HK-2 (cell line): Measurements from ENCODE around the gene SRCIN1.

Experiments used
- DNase-seq: peaks from one replicate; pipeline ENCODE4 v3.0.0-alpha.2; 2018; ENCODE audit not compliant: unreplicated experiment

SRCIN1 gene

DNA sequence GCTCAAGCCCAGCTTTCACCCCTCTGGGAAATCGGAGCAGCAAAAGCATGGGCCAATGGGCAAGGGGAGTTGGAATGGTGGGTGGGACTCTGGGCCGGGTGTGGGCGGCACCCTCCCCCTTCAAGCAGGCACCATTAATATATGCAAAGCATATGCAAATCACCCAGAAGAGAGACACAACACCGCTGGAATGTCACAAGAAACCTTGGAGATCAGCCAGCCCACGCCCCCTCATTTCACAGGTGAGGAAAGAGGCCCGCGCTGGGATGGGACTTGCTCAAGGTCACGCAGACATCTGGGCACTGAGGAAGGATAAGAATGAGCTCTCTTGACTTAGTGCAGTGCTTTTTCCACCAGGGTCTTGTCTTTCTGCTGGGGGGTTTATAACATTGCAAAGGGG, 4.8 kb downstream of the SRCIN1 start:
- no peak for DNase-seq

DNA sequence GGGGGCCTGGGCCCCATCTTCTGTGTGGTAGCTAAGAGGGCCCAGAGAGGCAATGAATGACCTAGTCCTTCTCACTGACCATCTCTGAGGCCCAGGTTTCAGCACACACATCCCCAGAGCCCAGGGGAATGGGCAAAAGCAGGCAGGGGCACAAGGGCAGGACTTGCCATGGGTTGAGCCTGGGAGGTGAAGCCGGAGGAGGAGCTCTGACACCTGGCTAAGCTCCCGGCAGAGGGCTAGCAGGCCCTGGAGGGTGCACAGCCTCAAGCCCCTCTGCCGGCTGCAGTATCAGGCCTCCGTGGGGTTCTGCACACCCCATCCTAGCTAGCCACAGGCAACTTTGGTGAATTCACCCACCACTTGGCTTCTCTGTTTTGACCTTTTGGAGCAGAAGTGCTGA, 5.3 kb downstream of the SRCIN1 start:
- DNase-seq, result no peak

DNA sequence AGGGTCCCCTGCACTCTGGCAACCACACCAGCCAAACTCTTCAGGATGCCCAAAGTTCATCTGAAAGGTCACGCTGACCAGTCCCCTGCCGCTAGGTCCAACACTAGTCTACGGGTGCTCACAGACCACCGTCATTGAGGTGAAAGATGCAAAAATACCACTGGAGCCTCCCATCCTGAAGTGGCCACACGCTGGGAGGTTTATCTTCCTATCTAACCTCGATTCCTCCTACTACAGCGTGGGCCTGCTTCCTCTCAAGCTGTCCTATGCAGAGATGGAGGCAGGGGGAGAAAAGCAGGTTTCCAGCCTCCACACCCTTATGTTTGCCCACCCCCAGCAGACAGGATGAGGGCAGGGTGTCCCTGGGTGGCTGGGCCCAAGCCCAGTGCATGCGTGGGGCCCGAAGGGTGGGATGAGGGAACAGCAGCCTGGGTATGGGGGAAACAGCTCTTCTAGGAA, 6.3 kb downstream of the SRCIN1 start:
- no peak for DNase-seq

DNA sequence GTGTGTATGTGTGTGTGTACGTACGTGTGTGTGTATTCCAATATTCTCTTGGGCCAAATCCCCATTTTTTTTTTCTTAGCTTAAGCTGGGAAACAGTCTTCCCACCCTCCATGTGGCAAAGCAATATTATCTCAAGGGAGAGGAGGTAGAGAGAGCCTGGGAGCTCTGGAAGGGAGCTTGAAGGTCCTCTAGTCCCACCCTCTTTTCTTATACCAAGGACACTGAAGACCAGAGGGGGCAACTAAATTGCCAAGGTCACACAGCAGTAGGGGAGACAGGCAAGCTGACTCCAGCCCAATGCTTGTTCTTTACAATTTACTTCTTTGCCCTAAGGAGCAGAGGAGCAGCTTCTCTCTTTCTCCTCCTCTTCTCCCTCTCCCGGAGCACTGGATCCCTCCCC, 6.8 kb downstream of the SRCIN1 start:
- DNase-seq, result no peak

GRCh38 chr17:38598536-38598935, 7.2 kb downstream of the SRCIN1 start:
- peak; percentile 60 for DNase-seq

DNA sequence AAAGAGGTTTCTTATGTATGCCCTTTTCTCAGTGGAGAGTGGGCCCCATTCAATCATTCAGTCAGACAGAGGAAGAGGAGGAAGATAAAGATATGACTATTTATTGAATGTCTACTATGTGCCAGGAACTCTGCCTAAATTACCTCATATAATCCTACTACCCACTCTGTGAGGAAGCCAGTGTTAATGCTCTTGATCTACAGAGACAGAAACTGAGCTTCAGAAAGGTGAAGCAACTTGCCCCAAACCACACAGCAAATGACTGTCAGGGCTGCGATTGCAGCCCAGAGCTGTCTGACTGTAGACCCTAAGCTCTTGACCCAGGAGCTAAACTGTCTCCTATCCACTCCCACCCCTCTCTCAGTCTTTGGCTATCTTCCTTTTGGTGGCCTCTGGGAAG, 8.4 kb downstream of the SRCIN1 start:
- DNase-seq, result no peak

DNA sequence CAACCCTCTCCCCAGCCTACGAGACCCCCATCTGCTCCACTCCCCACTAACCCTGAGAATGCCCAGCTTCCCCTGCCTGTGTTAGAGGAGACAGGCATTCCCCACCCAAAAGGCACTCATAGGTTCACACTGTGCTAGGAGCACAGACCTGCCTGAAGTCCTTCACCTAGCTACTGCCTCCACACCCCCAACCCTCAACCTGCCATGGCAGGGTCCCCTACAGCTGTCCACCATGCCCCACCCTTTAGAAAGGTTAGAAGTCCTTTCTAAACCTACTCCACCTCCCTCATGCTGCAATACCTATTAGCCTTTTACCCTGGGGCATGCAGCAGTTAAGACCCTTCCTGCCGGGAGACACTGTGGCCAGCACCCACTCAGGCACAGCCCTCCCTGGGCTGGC, 9.1 kb downstream of the SRCIN1 start:
- no peak for DNase-seq

DNA sequence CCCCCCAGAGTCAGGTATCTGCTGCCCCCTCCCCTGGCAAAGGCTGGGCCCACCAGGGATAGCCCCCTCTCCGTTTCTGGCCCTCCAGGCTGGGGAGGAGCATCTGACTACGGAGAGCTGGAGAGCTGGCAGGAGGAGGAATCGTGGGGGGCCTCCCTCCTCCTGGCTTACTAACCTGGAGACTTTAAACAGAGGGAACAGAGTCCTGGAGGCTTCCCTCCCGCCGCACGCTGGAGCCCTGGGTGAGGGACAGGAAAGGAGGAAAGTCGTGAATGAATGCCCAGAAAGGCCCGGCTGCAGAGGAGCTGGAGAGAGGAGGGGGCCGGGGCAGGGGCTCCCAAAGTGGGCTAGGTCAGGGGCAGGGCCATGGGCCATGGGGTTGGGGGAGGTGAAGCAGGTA, 9.9 kb downstream of the SRCIN1 start:
- DNase-seq, result no peak

DNA sequence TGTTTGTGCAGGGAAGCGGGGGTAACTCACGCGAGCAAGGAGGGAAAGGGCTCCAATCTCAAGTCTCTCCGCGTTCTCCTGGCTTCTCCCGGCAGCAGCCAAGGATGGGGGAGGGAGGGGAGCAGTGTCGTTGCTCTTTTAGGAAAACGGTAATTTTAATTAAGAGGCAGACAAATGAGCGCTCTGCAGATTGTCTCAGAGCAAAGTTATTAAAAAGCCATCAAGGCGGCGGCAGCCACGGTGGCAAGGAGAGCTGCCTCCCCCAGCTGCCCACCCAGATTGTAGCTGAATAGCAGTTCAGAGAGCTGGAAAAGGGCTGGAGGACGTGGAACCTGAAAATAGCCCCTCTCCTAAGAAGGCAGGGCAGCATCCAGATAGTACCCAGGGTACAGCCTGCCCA, 11.6 kb downstream of the SRCIN1 start:
- DNase-seq, result no peak

- no peak for DNase-seq
Observed at GRCh38 chr17:38592487-38592886, 13.3 kb downstream of the SRCIN1 start.

DNA sequence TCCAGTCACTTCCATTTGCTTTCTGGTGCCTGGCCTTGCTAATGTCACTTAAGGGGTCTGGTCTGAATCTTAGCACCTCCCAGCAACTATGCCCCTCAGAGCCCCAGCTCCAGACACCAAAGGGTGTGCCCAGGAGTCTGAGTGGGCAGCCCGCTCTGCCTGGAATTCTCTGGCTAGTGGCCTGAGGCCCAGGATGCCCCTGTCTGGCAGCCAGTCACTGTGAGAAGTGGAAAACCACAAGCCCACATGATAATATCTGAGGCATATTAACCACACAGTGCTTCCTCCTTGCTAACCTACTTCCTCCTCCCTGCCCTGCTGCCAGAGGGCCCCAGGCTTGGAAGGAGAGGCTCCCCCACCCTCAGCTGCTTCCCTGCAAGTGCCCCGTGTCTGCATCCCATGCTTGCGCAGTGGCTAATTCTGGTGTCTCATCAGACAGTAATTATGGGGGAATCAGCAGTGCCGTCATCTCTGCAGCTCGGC, 14.0 kb downstream of the SRCIN1 start:
- peak; percentile 59 for DNase-seq

DNA sequence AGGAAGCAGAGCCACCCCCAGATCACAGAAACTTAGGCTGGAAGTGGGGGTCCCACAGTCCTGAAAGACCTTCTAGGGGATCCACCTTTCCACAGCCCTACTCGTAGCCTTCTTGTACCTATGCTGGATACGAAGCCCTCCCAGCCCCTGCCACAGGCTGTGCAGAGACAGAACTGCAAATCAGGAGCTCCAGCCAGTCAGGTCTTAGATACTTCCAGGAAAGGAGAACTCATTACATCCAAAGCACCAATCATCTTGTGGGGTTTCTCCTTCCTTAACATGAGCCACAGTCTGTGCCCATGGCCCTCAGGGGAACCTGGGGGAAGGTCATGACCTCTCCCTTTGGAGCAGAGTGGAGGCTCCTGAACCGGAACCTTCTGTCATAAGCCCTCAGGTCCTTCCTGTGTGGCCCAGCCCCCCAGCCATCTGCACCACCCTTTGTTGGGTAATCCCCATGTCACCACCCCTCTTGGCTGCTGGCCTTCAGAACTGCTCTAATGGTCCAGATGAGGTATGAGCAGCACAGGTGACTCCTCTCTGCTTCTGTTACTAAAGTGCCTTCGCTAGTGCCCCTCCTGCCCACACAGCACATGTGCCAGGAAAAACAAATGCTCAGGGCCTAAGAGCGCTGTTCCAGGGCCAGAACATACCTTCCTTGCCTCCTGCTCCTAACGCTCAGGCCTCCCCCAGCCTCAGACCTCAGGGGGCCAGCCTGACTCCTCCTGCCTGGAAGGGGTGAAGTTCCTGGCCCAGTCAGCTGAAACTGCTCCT, 14.6 kb downstream of the SRCIN1 start:
- no peak for DNase-seq

- no peak for DNase-seq
Observed at GRCh38 chr17:38589462-38590114, 16.2 kb downstream of the SRCIN1 start.

DNA sequence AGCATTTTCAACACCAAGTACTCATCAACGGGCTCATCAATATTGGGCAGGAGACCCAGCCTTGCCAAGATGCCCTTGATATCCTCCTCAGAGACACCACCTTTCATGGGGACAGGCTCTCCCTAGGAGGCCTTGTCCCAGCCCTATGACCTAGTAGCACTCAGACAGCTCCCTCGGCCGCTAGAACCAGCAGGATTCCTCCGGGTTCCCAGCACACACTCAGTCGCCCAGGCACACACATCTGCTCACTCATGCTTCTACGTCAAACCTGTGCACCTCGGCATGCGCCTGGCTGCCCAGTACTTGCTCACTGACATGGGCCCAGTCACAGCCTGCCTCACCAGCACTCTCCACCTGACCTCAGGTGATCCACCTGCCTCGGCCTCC, 17.0 kb downstream of the SRCIN1 start:
- DNase-seq, result no peak

- DNase-seq, result no peak
Observed at GRCh38 chr17:38587947-38588787, 17.6 kb downstream of the SRCIN1 start.

DNA sequence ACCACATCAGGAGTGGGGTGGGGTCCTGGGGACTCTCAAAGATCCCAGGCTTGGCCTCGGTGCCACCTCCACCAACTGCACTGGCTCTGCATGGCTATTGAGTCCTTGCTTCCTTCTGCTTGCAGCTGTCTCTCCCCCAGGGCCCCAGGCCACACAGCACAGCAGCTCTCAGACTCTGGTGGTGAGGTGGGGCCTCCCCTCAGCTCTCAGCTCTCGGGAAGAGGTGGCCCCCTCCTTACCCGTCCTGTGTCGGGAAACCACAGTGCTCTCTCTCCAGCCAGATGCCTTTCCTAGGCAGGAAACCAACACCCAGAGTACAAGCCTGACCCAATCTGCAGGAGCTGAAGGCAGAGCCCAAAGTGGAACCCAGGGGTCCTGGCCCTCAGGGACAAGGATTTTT, 18.5 kb downstream of the SRCIN1 start:
- no peak for DNase-seq

GRCh38 chr17:38586788-38587187, 19.0 kb downstream of the SRCIN1 start:
- DNase-seq, result no peak

DNA sequence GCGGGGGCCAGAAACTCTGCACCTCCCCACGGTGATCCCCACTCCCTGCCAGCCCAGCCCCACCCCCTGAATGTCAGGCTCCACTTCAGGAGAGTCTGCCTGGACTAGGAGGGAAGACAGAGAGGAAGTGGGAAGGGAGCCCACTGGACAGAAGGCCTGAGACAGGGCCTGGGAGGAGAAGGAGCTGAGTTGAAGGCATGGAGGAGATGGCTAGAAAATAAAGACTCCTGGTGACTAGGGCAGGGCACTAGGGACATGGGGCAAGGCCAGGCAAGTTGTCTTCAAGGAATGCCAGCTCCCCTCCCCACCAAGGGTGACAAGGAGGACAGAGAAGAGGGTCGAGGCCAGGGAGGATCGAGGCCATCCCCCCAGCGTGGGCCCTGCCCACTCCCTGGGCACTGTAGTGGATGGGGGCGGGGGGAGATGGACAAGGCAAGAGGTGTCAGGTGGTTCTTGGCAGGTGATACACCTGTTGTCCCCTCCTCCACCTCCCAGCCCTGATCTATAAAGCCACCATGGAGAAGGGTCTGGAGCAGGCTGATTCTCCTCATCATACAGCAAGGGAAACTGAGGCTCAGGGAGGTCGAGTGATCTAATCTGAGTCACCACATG, 19.7 kb downstream of the SRCIN1 start:
- DNase-seq, result no peak

DNA sequence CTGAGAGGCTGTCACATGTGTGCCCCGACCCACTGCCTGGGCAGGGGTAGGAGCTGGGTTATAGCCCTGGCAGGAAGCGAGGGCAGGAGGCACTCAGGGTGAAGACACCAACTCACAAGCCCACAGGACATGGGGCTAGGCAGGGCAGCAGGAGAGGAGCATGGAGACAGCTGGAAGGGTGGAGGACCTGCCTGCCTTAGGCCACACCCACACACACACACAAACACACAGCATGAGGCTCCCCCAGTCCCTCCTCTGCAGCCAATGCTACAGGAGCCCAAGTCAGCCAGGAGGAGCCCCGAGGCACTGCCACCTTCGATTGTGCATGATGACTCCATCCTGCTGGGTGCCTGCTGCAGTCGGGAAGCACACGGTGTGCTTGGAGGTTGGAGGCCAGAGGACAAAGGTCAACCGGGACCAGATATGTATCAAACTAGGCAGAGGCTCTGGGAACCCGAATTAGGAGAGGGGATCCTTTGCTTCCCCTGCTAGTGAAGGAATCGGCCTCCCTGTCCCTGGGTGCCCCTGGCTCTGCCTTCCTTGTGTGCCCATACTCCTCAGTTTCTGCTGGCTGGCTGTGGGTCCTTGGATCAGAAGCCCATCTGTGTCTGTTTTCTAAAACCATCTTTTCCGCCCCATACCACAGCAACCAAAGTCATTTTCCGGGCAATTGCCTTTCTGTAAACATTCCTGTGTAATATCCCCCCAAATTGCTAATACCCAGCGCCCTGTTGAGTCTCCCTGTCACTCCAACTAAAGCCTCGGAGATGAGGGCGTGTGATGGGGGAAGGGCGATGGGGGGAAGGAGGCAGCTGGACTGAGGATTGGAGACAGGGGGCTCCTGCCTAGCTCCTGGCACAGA, 20.5 kb downstream of the SRCIN1 start:
- no peak for DNase-seq

GRCh38 chr17:38584350-38584925, 21.3 kb downstream of the SRCIN1 start:
- DNase-seq, result peak; percentile 68
